Mesendoderm (in vitro differentiated cells): ENCODE measurements around the gene MGAT3.

Experiments
- DNase-seq: peaks from one replicate; pipeline ENCODE4 v3.0.0; 2013
- H2AK5ac ChIP-seq: 2 replicates; pipeline ENCODE4 v1.6.1; 2013; ENCODE audit warnings: low read length, inconsistent platforms
- H2BK120ac ChIP-seq: 2 replicates; pipeline ENCODE4 v1.6.1; 2013; ENCODE audit warnings: low read depth, mild to moderate bottlenecking, low read length, moderate library complexity, mixed read lengths
- H2BK15ac ChIP-seq: replicated peaks from 2 replicates; pipeline ENCODE4 v1.6.1; 2013; ENCODE audit warnings: low read depth, mild to moderate bottlenecking, moderate library complexity
- H2BK5ac ChIP-seq: 2 replicates; pipeline ENCODE4 v1.6.1; 2013; ENCODE audit warnings: low read length, inconsistent platforms
- H3K18ac ChIP-seq: 2 replicates; pipeline ENCODE4 v1.6.1; 2013; ENCODE audit warnings: mild to moderate bottlenecking, low read length, mixed read lengths
- H3K23ac ChIP-seq: one replicate; pipeline ENCODE4 v1.6.1; 2013; ENCODE audit warnings: low read length
- H3K27ac ChIP-seq: 2 replicates; pipeline ENCODE4 v1.5.1; 2013; ENCODE audit warnings: low read depth, mild to moderate bottlenecking, inconsistent platforms, low read length, moderate library complexity
- H3K27me3 ChIP-seq: 2 replicates; pipeline ENCODE4 v1.6.1; 2013; ENCODE audit warnings: low read length, control low read depth, mild to moderate bottlenecking, inconsistent platforms; ENCODE audit not compliant: insufficient read depth, poor library complexity
- H3K36me3 ChIP-seq: 2 replicates; pipeline ENCODE4 v1.6.1; 2013; ENCODE audit warnings: low read length, inconsistent platforms; ENCODE audit not compliant: control insufficient read depth, insufficient read depth
- H3K4ac ChIP-seq: one replicate; pipeline ENCODE4 v1.6.1; 2013; ENCODE audit warnings: low read depth, mild to moderate bottlenecking, low read length, moderate library complexity
- H3K4me1 ChIP-seq: 2 replicates; pipeline ENCODE4 v1.6.1; 2013; ENCODE audit warnings: low read depth, low read length, inconsistent platforms; ENCODE audit not compliant: control insufficient read depth
- H3K4me2 ChIP-seq: 2 replicates; pipeline ENCODE4 v1.6.1; 2013; ENCODE audit warnings: low read length
- H3K4me3 ChIP-seq: 2 replicates; pipeline ENCODE4 v1.5.1; 2013; ENCODE audit warnings: mild to moderate bottlenecking, low read length
- H3K56ac ChIP-seq: one replicate; pipeline ENCODE4 v1.6.1; 2013; ENCODE audit warnings: low read length
- H3K79me1 ChIP-seq: 2 replicates; pipeline ENCODE4 v1.6.1; 2013; ENCODE audit warnings: low read length, inconsistent platforms
- H3K79me2 ChIP-seq: 2 replicates; pipeline ENCODE4 v1.6.1; 2013; ENCODE audit warnings: mild to moderate bottlenecking, low read length; ENCODE audit not compliant: control insufficient read depth, insufficient read depth
- H3K9ac ChIP-seq: 2 replicates; pipeline ENCODE4 v1.6.1; 2013; ENCODE audit warnings: low read length, inconsistent platforms
- H4K5ac ChIP-seq: one replicate; pipeline ENCODE4 v1.6.1; 2013; ENCODE audit warnings: low read length
- H4K8ac ChIP-seq: one replicate; pipeline ENCODE4 v1.6.1; 2013; ENCODE audit warnings: low read depth, mild to moderate bottlenecking, control low read depth, low read length, moderate library complexity
- WGBS: extraction: QIAGEN DNeasy Blood & Tissue Kit; methylation state at CpG from one replicate; pipeline ENCODE4 v1.1.7; 2013; ENCODE audit warnings: low lambda C conversion rate, missing lambda C conversion rate; ENCODE audit not compliant: insufficient coverage; ENCODE audit errors: extremely low coverage; 5-methylcytosine and 5-hydroxymethylcytosine counted together

The MGAT3 gene

DNA sequence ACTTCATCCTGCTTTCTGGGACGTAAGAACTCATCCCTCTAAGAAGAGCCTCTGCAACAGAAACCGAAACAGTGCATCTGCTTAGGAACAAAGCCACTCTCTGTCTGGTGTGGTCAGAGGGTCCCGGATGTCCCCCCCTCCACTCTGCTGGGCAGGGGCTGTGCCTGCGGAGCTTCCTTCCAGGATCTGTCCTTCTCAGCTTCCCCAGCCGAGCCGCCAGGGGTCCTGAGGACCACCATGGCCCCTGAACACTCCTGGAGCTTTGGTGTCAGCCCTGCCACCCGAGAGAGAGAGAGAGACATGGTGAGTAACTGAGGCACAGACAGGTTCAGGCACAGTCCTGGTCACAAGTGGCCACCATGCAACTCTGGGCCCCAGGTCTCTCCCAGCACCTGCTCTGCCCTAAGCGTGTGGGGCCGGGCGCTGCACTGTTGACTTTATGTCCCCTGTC is 24.4 kb upstream of the MGAT3 start:
- no peak overlapping the region for H2BK5ac ChIP-seq
- no peak overlapping the region for H2AK5ac ChIP-seq
- H3K9ac ChIP-seq: no peak overlapping the region
- no peak overlapping the region for H2BK15ac ChIP-seq
- no peak for DNase-seq
- H3K4me3 ChIP-seq: no peak overlapping the region
- H4K8ac ChIP-seq: no peak overlapping the region
- no peak overlapping the region for H4K5ac ChIP-seq
- H3K36me3 ChIP-seq: no peaks in the 10 kb centered on the region
- no peaks in the 10 kb centered on the region for H3K79me1 ChIP-seq
- H3K18ac ChIP-seq: no peak overlapping the region
- H3K4me1 ChIP-seq: peaks cover 11% of the 10 kb centered on the region
- no peak overlapping the region for H3K56ac ChIP-seq
- no peak overlapping the region for H2BK120ac ChIP-seq
- H3K23ac ChIP-seq: no peak overlapping the region
- H3K4me2 ChIP-seq: no peak overlapping the region
- no peak overlapping the region for H3K4ac ChIP-seq
- no peaks in the 10 kb centered on the region for H3K79me2 ChIP-seq
- no peaks in the 10 kb centered on the region for H3K27me3 ChIP-seq
- WGBS: no CpG with 5 or more reads among the region's 10 CpGs
- no peak overlapping the region for H3K27ac ChIP-seq

DNA sequence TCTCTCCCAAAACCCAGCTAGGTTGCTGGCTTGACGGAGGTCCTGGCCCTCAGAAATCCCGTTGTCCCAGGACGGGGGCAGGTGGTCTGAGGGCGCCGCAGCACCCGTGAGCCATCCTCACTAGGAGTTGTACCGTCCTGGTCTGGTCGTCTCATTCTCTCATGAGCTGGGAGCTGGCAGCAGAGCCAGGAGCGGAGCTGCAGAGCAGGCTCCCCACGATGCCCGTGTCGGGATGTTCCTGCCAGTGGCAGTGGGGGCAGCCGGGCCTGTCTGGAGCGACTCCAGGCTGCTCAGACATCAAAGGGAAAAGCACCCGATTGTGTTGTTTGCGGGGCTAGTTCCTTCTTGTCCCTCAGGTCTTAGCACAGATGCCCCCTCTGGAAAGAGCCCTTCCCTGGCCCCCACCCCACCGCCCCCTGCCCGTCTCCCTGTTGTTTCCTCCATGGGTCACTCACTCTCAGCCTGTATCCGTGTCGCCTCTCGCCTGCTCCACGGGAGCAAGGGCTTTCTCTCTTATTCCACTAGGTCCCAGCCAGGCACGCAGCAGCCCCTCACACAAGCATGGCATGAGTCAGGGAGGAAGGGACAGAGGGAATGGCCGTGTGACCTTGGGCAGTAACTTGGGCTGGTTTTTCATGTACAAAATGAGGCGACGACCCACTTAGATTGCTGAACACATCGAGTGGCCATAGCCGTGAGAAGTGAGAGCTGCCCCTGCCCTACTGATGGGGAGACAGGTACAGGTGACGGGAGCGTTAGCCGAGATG is 23.2 kb upstream of the MGAT3 start:
- Histone ChIP-seq H3K18ac (no peak overlapping the region), H3K4me3 (no peak overlapping the region), H2AK5ac (no peak overlapping the region), H3K27me3 (no peaks in the 10 kb centered on the region), H2BK15ac (no peak overlapping the region), H3K4me1 (peaks cover 5% of the 10 kb centered on the region), H2BK120ac (no peak overlapping the region), H3K27ac (no peak overlapping the region), H4K8ac (no peak overlapping the region), H3K9ac (no peak overlapping the region), H3K23ac (no peak overlapping the region), H3K36me3 (no peaks in the 10 kb centered on the region), H3K56ac (no peak overlapping the region), H4K5ac (no peak overlapping the region), H2BK5ac (no peak overlapping the region), H3K79me1 (no peaks in the 10 kb centered on the region), H3K4me2 (no peak overlapping the region), H3K79me2 (no peaks in the 10 kb centered on the region), H3K4ac (no peak overlapping the region)
- no peak for DNase-seq
- no CpG with 5 or more reads among the region's 31 CpGs for WGBS

- Histone ChIP-seq H3K18ac (no peak overlapping the region), H3K79me2 (no peaks in the 10 kb centered on the region), H2BK5ac (no peak overlapping the region), H3K27me3 (no peaks in the 10 kb centered on the region), H3K4me1 (peaks cover 2% of the 10 kb centered on the region), H3K23ac (no peak overlapping the region), H3K4me2 (no peak overlapping the region), H2BK15ac (no peak overlapping the region), H3K56ac (no peak overlapping the region), H3K4ac (no peak overlapping the region), H2BK120ac (no peak overlapping the region), H3K79me1 (no peaks in the 10 kb centered on the region), H3K36me3 (no peaks in the 10 kb centered on the region), H4K5ac (no peak overlapping the region), H3K9ac (no peak overlapping the region), H4K8ac (no peak overlapping the region), H2AK5ac (no peak overlapping the region), H3K4me3 (no peak overlapping the region), H3K27ac (no peak overlapping the region)
- no CpG with 5 or more reads among the region's 18 CpGs for WGBS
- no peak for DNase-seq
These were observed 22.6 kb upstream of the MGAT3 start for GRCh38 chr22:39434243-39434653.

GRCh38 chr22:39434721-39435120 is 22.1 kb upstream of the MGAT3 start:
- Histone ChIP-seq H3K23ac (no peak overlapping the region), H3K79me2 (no peaks in the 10 kb centered on the region), H3K79me1 (no peaks in the 10 kb centered on the region), H3K56ac (no peak overlapping the region), H3K4me3 (no peak overlapping the region), H2BK120ac (no peak overlapping the region), H3K4me2 (no peak overlapping the region), H3K27me3 (no peaks in the 10 kb centered on the region), H4K5ac (no peak overlapping the region), H3K27ac (no peak overlapping the region), H3K9ac (no peak overlapping the region), H3K4me1 (peaks cover 2% of the 10 kb centered on the region), H3K18ac (no peak overlapping the region), H2BK5ac (no peak overlapping the region), H2BK15ac (no peak overlapping the region), H2AK5ac (no peak overlapping the region), H4K8ac (no peak overlapping the region), H3K36me3 (no peaks in the 10 kb centered on the region), H3K4ac (no peak overlapping the region)
- no peak for DNase-seq
- WGBS: no CpG with 5 or more reads among the region's 6 CpGs

- no peak overlapping the region for H2AK5ac ChIP-seq
- H4K8ac ChIP-seq: no peak overlapping the region
- no peaks in the 10 kb centered on the region for H3K79me2 ChIP-seq
- H3K56ac ChIP-seq: no peak overlapping the region
- H3K27me3 ChIP-seq: no peaks in the 10 kb centered on the region
- no CpG with 5 or more reads among the region's 8 CpGs for WGBS
- no peak overlapping the region for H3K4ac ChIP-seq
- no peak overlapping the region for H3K4me3 ChIP-seq
- no peak overlapping the region for H2BK5ac ChIP-seq
- no peak overlapping the region for H2BK15ac ChIP-seq
- no peaks in the 10 kb centered on the region for H3K36me3 ChIP-seq
- no peak for DNase-seq
- no peak overlapping the region for H3K18ac ChIP-seq
- peaks cover 2% of the 10 kb centered on the region for H3K4me1 ChIP-seq
- H3K23ac ChIP-seq: no peak overlapping the region
- no peaks in the 10 kb centered on the region for H3K79me1 ChIP-seq
- no peak overlapping the region for H3K9ac ChIP-seq
- no peak overlapping the region for H2BK120ac ChIP-seq
- no peak overlapping the region for H4K5ac ChIP-seq
- H3K4me2 ChIP-seq: no peak overlapping the region
- no peak overlapping the region for H3K27ac ChIP-seq
These were observed 21.2 kb upstream of the MGAT3 start for GRCh38 chr22:39435616-39436015.
